HG03108 (cell line): Measurements from ENCODE around the gene TMEM38B.

ENCODE experiments used
- ATAC-seq: cut with Tn5 transposase; IDR thresholded peaks from one replicate; pipeline ENCODE4 v1.9.1; 2021; ENCODE audit warnings: moderate library complexity; ENCODE audit not compliant: unreplicated experiment

TMEM38B gene

GRCh38 chr9:105694190-105694847 lies at the start of gene TMEM38B:
Gene TMEM38B, plus strand, starts transcription at chr9:105694541. Its CDS starts 120 bp downstream, at chr9:105694661.
- ATAC-seq: peak; percentile 74

GRCh38 chr9:105646879-105647594 lies 47.3 kb upstream of the TMEM38B start:
- no peak for ATAC-seq

GRCh38 chr9:105647595-105648349 lies 46.6 kb upstream of the TMEM38B start:
- ATAC-seq: no peak

- ATAC-seq: no peak
Observed at GRCh38 chr9:105651806-105652205, 42.5 kb upstream of the TMEM38B start.

GRCh38 chr9:105656131-105656921 lies 38.0 kb upstream of the TMEM38B start:
- ATAC-seq: peak; percentile 81

DNA sequence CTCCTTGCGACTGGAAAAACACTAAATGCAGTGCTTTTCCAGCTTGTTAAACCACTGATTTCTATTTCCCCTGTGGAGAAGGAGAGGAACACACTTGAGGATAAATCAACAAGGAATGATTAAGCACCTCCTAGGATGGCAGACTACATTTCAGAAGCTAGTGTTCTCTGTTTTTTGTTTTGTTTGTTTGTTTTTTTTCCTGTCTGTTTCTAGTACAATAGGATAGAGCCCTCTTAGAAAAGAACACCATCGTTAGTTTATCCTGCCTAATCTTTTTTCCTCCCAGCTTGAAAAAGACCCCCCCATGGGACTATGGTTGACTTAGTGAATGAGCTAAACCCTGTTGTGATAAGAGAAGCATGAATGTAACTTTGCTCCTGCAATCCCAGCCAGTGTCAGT lies 36.0 kb upstream of the TMEM38B start:
- ATAC-seq: no peak

- ATAC-seq: no peak
Observed at GRCh38 chr9:105661011-105661410, 33.3 kb upstream of the TMEM38B start.

DNA sequence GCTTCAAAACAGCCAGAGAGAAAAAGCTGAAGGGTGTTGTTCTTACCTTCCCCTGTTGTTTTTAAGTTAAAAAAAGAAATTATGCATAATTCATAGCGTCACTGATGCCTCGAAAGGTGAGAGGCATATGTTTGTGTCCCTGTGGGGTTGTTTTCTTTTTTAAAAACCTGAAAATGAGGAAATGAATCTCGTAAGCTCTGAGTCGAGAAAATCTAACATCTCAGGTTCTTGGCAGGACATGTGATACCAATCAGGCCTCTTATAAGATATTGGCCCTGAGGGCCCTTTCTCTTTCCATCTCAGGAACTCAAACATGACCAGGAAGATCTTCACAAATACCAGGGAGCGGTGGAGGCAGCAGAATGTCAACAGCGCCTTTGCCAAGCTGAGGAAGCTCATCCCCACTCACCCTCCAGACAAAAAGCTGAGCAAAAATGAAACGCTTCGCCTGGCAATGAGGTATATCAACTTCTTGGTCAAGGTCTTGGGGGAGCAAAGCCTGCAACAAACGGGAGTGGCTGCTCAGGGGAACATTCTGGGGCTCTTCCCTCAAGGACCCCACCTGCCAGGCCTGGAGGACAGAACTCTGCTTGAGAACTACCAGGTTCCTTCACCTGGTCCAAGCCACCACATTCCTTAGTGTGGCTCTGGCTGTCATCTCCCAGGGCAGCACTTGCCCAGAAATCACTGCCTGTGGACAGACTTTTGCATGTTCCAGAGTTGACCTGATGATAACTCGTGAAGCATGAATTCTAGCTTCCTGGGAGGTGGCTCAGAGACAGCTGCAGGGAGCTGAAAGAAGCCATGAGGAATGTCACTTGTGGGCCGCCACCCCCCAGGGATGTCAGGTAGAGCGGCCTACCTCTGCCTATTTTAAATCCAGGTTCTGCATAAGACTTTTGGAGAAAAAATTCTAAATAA lies 31.9 kb upstream of the TMEM38B start, which contains the start of gene TAL2:
TAL2 (plus strand) TSS at position 274 of the 921 bp plus-strand sequence; CDS start at position 314, 40 bp downstream.
- peak; percentile 65 for ATAC-seq

DNA sequence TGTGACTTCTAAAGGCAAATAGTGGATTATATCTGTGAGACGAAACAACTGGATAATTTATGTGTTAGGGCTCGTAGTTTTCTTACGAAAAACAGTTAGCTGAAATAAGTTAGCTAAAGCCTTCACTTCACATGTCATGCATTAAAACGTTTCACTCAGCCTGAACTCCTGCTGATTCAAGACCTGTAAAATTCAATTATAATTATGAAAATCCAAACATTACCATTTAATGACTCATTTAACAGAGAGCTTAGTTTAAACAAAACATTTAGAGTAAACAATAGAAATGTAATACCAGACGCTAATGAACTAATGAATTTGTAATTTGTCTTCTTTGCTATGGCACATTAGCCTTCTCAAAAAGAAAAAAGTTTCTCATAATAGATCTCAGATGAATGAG lies 30.4 kb upstream of the TMEM38B start:
- ATAC-seq: no peak

GRCh38 chr9:105667867-105668266 lies 26.5 kb upstream of the TMEM38B start:
- no peak for ATAC-seq

- ATAC-seq: no peak
Observed at GRCh38 chr9:105670315-105670714, 24.0 kb upstream of the TMEM38B start.

- no peak for ATAC-seq
Observed at GRCh38 chr9:105670775-105671174, 23.6 kb upstream of the TMEM38B start.

- ATAC-seq: no peak
Observed at GRCh38 chr9:105672711-105673234, 21.6 kb upstream of the TMEM38B start.

DNA sequence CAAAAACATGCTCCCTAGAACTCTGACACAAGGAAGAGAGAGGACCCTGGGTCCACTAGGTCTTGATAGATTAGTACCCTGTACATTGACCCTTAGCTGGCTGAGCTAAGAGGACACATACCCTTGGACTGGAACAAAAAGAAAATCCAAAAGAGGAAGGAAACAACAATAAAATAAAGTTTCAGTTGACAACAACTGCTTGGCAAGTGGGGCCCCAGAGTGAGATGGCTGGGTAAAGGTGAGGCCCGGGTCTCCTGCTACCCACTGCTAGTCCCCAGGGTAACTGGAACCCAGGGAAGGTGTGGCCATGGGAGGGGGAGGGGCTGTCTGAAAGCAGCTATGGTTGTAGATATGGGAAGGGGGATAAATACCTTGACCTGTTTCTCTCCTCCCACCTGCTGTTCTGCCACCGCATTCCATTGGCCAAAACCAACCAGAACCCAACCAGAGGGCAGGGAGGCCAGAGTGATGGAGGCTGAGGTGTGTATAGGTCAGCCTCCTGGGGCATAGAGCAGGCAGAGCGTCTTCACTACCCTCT lies 20.4 kb upstream of the TMEM38B start:
- no peak for ATAC-seq

DNA sequence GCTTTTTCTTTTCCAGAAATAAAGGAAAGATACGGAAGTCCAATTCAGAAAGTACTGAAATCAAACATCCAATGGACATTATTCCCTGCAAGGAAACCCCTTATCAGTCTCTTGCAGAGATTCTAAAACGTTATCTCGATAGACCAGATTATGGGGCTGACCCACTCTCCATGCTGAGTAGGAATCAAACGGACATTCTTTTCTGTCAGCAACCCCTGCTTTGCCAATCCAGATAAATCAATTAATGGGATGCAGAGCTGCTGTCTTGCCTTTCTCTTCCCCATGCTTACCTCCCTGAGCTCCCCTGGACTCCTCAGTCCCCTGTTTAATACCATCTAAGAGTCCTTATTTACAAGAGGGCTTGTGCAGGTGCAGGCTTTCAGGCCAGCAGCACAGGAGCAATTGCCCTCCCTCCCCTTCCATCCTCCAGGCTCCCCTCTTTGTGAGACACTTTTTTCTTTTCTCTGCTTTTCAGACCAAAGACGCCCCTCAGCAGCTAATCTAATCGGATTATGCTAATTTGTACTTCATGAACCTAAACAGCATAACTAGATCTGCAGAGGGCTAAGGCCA lies 17.9 kb upstream of the TMEM38B start:
- ATAC-seq: no peak

GRCh38 chr9:105678163-105678562 lies 16.2 kb upstream of the TMEM38B start:
- no peak for ATAC-seq

DNA sequence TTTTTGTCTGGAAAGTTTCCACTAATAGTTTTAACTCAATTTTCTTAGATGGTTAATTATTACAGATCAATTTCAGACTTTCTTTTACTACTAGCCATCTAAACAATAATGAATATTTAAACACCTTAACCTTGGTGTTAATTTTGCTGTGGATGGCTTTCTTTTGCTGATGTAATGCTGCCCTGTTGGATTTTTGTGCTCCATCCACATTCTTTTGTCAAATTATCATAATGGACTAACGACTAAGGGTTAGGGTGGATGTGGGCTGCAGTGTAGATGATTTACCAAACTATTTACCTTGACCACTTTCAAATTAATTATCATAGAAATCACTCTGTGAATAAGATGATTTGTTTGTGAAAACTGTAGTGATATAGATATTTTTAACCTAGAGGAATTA lies 15.6 kb upstream of the TMEM38B start:
- ATAC-seq: no peak

DNA sequence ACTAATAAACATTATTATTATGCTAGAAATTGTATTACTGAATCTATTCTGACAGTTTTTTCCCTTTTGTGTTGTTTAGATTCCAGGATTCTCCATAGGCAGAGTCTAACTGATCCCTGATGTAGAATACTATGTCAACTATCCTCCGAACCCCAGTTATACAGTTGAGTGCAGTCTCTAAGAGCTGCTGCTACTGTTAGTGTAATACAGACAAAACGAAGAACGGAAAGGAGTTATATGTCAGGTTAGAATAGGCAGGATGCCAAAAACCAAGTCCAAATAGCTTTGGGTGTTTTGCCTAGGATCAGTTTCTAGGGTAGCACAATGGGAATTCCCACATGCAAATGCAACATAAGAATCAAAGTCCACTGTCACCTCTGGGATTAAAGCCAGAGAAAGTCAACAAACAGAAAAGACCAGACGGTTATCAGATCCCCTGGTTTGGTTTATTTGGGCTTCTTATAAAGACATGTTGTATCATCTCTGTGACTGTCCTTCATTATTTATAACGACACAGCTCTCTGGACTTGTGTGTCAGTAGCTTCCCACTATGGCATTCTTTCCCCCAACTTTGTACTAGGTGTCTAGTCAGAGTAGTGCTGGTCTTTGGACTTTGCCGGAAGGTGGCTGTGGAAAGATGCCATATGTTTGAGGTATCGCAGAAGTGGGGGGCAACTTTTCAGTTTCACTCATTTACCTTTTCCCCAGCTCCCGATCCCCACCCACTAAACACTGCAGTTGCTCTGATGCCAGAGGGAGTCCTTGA lies 14.9 kb upstream of the TMEM38B start:
- ATAC-seq: no peak
